BLaER1 treated with 17β-estradiol and CSF1 and Interleukin-3, amounts not matched to agents 10 nM and 100 nM (cell line): ENCODE results near the gene UGT2A3.

Source experiments
- H3K27ac ChIP-seq, 11 experiments: shearing (Covaris generic); formaldehyde crosslinking; 2 replicates each; pipeline ENCODE4 v1.8.1; 2022
- H3K27me3 ChIP-seq, 11 experiments: shearing (Covaris generic); formaldehyde crosslinking; 2 replicates each; pipeline ENCODE4 v1.8.1; 2022
- H3K36me3 ChIP-seq, 11 experiments: shearing (Covaris generic); formaldehyde crosslinking; 2 replicates each; pipeline ENCODE4 v1.8.1; 2022
- H3K4me1 ChIP-seq, 10 experiments: shearing (Covaris generic); formaldehyde crosslinking; 2 replicates each; pipeline ENCODE4 v1.8.1; 2022
- H3K4me2 ChIP-seq, 11 experiments: shearing (Covaris generic); formaldehyde crosslinking; 2 replicates each; pipeline ENCODE4 v1.8.1; 2022
- H3K4me3 ChIP-seq, 10 experiments: shearing (Covaris generic); formaldehyde crosslinking; 2 replicates each; pipeline ENCODE4 v1.8.1; 2022
- H3K9ac ChIP-seq, 11 experiments: shearing (Covaris generic); formaldehyde crosslinking; 2 replicates each; pipeline ENCODE4 v1.8.1; 2022
- H3K9me3 ChIP-seq, 11 experiments: shearing (Covaris generic); formaldehyde crosslinking; replicated peaks in 1 of 11; 2 replicates each; pipeline ENCODE4 v1.8.1; 2022
- H4K20me1 ChIP-seq, 11 experiments: shearing (Covaris generic); formaldehyde crosslinking; 2 replicates each; pipeline ENCODE4 v1.8.1; 2022
- Cebpa-rat ChIP-seq, 11 experiments: shearing (Covaris generic); IDR thresholded peaks; 2 replicates each; pipeline ENCODE4 v1.8.1; 2022

The UGT2A3 gene

DNA sequence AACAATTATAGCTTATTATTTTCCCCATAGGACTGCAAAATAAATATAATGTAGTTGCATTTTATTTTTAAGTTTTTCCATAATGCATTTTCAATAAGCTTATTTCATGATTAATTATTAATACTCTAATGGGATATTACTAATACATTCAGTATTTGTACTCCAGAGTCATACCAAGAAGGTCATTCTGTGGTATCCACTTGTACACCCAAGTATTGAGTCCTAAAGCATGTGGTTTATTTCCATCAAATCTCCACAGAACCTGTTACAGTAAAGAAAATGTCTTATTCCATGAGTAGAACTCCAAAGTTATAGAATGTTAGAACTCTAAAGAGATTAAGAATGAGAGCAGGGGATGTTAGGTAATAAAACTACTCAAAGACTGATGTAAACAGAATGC is 30.6 kb downstream of the UGT2A3 start:
- Histone ChIP-seq H3K27ac (no peak overlapping the region), H3K4me3 (no peak overlapping the region), H3K36me3 (no peaks in the 10 kb centered on the region), H4K20me1 (no peaks in the 10 kb centered on the region), H3K4me1 (no peaks in the 10 kb centered on the region), H3K27me3 (no peaks in the 10 kb centered on the region), H3K9ac (no peak overlapping the region), H3K9me3 (peaks cover 0 to 7% (median 0%) of the 10 kb centered on the region in 11 experiments; a peak in 1 of 22 replicates), H3K4me2 (no peak overlapping the region)
- no peak for TF ChIP-seq Cebpa-rat (IDR thresholded peaks at IDR 0.05)

DNA sequence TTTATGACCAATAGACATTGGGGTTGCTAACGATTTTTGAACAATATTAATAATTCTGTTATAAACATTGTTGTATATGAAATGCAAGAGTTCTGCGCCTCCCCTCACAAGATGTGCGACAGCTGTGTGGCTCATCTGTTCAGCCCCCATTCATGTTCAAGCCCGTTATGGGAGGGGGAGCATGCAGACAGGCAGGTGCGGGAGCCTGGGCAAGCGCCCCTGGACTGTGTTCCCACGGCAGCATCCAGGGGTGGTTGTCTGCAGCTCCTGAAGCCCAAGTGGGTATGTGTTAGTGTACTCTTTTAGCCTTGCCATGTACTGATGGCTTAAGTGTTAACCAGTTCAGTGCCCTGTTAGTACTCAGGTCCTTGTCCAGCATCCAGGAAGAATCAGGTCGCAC is 34.6 kb downstream of the UGT2A3 start:
- H3K9ac ChIP-seq: no peak overlapping the region
- H3K4me3 ChIP-seq: no peak overlapping the region
- no peaks in the 10 kb centered on the region for H3K4me1 ChIP-seq
- no peak for TF ChIP-seq Cebpa-rat (IDR thresholded peaks at IDR 0.05)
- no peak overlapping the region for H3K4me2 ChIP-seq
- H3K27me3 ChIP-seq: no peaks in the 10 kb centered on the region
- H3K36me3 ChIP-seq: no peaks in the 10 kb centered on the region
- no peak overlapping the region for H3K27ac ChIP-seq
- H3K9me3 ChIP-seq: peaks cover 0 to 2% (median 0%) of the 10 kb centered on the region in 11 experiments; a peak in 1 of 22 replicates
- no peaks in the 10 kb centered on the region for H4K20me1 ChIP-seq

DNA sequence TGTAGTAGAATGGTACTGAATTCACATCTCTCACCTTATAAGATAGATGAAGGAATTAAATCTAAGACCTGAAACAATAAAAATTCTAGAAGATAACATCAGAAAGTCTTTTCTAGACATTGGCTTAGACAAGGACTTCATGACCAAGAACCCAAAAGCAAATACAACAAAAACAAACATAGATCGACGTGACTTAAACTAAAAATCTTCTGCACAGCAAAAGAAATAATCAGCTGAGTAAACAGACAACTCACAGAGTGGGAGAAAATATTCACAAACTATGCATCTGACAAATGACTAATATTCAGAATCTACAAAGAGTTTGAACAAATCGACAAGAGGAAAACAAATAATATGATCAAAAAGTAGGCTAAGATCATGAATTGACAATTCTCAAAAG is 38.8 kb downstream of the UGT2A3 start:
- H3K4me3 ChIP-seq: no peak overlapping the region
- no peaks in the 10 kb centered on the region for H3K4me1 ChIP-seq
- no peaks in the 10 kb centered on the region for H3K27me3 ChIP-seq
- no peaks in the 10 kb centered on the region for H4K20me1 ChIP-seq
- no peak for TF ChIP-seq Cebpa-rat (IDR thresholded peaks at IDR 0.05)
- H3K27ac ChIP-seq: no peak overlapping the region
- no peak overlapping the region for H3K4me2 ChIP-seq
- no peaks in the 10 kb centered on the region for H3K36me3 ChIP-seq
- H3K9ac ChIP-seq: no peak overlapping the region
- H3K9me3 ChIP-seq: no peaks in the 10 kb centered on the region

DNA sequence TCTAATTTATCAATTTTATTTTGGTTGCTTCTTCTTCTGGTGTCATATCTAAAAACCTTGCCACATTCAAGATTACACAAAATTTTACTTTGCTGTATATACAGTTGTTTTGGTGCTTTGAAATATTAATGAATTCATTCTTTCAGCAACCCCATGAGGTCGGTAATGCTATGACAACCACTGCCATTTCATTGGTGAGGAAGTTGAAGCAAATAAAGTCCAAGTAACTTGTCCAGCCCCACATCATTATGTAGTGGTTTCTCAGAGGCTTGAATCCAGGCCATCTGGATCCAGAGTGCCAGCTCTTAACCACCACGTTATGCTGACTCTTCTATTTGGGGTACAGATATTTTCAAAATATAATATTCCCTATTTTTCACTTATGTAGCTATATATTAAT is 42.2 kb downstream of the UGT2A3 start:
- Histone ChIP-seq H3K9ac (no peak overlapping the region), H3K9me3 (no peaks in the 10 kb centered on the region), H3K4me3 (no peak overlapping the region), H3K27me3 (no peaks in the 10 kb centered on the region), H3K36me3 (no peaks in the 10 kb centered on the region), H3K4me1 (peaks cover 0 to 13% (median 8%) of the 10 kb centered on the region in 10 experiments; a peak in 14 of 20 replicates), H3K4me2 (no peak overlapping the region), H3K27ac (no peak overlapping the region), H4K20me1 (no peaks in the 10 kb centered on the region)
- no peak for TF ChIP-seq Cebpa-rat (IDR thresholded peaks at IDR 0.05)

DNA sequence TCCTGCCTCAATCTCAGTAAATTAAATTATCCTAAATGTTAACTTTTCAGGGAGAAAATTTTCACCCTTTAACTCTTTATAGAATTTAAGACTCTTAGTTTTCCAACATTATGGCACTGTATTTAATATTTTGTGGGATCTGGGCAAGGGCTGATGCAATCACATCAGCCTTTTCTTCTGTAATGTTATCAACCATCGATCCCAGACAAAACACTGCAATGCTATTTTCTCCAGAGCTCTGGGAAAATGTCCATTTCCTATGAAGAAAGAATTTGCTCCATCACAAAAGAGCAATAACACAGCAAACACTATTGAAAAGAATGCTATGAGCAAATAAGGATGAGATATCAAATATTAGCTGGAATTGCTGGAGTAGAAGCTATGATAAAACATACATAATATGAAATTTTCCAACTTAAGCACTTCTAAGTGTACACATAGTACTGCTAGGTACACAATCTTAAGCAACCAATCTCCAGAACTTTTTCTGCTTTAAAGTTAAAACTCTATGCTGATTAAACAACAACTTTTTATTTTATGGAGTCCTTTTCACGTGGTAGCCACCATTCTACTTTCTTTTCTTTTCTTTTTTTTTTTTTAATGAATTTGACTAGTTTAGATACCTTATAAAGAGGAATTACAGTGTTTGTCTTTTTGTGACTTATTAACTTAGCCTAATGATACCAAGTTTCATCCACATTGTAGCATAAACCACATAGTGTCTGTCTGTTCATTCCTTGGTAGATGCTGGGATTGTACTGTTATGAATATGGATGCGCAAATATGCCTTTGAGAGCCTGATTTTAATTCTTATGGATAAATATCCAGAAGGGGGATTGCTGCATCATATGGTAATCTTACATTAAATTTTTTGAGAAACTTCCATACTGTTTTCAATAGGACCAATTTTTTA is 43.6 kb downstream of the UGT2A3 start:
- TF ChIP-seq Cebpa-rat (IDR thresholded peaks at IDR 0.05): no peak
- Histone ChIP-seq H3K9ac (no peak overlapping the region), H3K36me3 (no peaks in the 10 kb centered on the region), H3K27ac (no peak overlapping the region), H3K4me3 (no peak overlapping the region), H3K4me1 (peaks cover 0 to 13% (median 8%) of the 10 kb centered on the region in 10 experiments; a peak in 14 of 20 replicates), H3K9me3 (no peaks in the 10 kb centered on the region), H4K20me1 (no peaks in the 10 kb centered on the region), H3K27me3 (no peaks in the 10 kb centered on the region), H3K4me2 (no peak overlapping the region)

DNA sequence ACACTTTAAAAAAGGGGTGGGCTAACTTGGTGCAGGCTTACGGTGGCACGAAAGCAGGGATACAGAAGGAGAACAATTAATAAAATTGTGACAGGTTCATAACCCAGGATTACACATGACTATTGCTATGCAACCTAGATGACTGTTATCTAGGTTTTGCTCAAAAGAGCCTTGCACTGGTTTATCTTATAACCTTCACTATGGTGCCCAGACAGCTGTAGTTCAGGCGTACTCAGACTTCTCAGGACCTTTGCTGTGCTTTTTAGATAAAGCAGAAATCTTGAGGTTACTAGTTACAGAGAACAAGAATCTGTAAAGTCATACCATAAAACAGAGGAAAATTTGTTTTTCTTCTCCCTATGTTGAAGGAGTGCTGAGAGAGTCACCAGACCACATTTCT is 44.4 kb downstream of the UGT2A3 start:
- no peaks in the 10 kb centered on the region for H3K27me3 ChIP-seq
- no peak overlapping the region for H3K27ac ChIP-seq
- no peaks in the 10 kb centered on the region for H4K20me1 ChIP-seq
- H3K4me3 ChIP-seq: no peak overlapping the region
- no peaks in the 10 kb centered on the region for H3K9me3 ChIP-seq
- no peak overlapping the region for H3K9ac ChIP-seq
- no peaks in the 10 kb centered on the region for H3K36me3 ChIP-seq
- no peak overlapping the region for H3K4me2 ChIP-seq
- no peak for TF ChIP-seq Cebpa-rat (IDR thresholded peaks at IDR 0.05)
- H3K4me1 ChIP-seq: peaks cover 0 to 13% (median 8%) of the 10 kb centered on the region in 10 experiments; a peak in 14 of 20 replicates

DNA sequence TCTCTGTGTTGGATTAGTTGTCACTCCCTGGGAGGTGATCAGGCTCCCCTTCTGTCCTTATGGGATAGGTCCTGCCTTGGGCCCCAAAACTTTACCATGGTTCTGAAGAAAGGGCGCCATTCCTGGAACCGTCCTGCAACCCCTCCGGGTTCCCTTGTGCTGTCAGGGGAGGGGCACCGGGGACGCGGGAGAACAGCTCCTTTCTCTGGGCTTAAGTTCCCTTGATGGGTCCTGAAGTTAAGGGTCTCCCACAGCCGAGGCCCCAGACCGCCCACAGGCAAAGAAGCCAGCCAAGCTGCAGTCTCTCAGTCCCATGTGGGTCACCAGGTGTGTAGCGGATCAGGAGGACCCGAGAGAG is 44.8 kb downstream of the UGT2A3 start:
- H3K27ac ChIP-seq: no peak overlapping the region
- no peak overlapping the region for H3K4me3 ChIP-seq
- no peaks in the 10 kb centered on the region for H4K20me1 ChIP-seq
- H3K9ac ChIP-seq: no peak overlapping the region
- H3K27me3 ChIP-seq: no peaks in the 10 kb centered on the region
- no peak overlapping the region for H3K4me2 ChIP-seq
- TF ChIP-seq Cebpa-rat (IDR thresholded peaks at IDR 0.05): no peak
- H3K9me3 ChIP-seq: no peaks in the 10 kb centered on the region
- H3K36me3 ChIP-seq: no peaks in the 10 kb centered on the region
- H3K4me1 ChIP-seq: peaks cover 0 to 13% (median 8%) of the 10 kb centered on the region in 10 experiments; a peak in 14 of 20 replicates

DNA sequence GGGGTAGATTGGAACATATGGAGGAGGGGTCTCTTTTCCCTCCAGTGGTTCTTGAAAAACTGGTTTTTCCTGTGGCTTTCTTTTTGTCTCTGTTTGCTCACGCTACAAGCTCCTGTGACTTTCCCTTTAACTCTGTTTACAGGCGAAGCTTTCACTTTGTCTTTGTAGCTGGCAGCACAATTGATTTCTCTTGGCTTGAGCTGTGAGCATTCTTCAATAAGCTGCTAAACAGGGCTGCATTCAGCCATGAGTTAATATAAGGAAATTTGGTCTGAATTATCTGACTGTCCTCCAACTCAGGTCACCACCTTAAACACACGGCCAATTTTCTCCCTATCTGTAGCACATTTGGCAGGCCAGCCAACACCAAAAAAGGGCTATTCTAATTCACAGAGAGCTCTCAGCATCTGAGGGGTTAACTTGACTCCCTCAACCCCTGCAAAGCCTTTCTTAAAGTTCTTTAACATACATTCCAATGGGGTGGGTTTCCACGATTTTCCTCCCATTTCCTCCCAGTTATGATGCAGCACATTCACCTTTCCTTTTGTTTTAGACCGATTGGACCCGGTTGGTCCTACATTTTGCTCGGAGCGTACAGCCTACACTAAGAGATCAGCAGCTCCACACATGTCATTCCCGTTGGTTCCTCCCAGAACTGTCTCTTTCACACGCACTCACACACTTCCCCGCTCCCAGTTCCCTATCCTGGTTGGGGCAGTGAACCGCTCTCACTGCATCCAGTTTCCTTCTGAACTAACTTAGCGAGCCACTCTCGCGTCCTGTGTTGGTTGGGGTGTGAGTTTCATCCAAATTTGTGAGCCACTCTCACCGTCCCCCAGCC is 45.4 kb downstream of the UGT2A3 start:
- no peak overlapping the region for H3K9ac ChIP-seq
- H3K27me3 ChIP-seq: no peaks in the 10 kb centered on the region
- H3K4me1 ChIP-seq: peaks cover 0 to 13% (median 8%) of the 10 kb centered on the region in 10 experiments; a peak in 14 of 20 replicates
- no peak for TF ChIP-seq Cebpa-rat (IDR thresholded peaks at IDR 0.05)
- H3K36me3 ChIP-seq: no peaks in the 10 kb centered on the region
- H3K4me2 ChIP-seq: peak overlapping the region in 10 of 11 experiments; percentile 3 to 33 (median 12); a peak in 13 of 22 replicates
- no peak overlapping the region for H3K4me3 ChIP-seq
- H4K20me1 ChIP-seq: no peaks in the 10 kb centered on the region
- H3K27ac ChIP-seq: peak overlapping the region in 1 of 11 experiments; percentile 6; a peak in 1 of 22 replicates
- no peaks in the 10 kb centered on the region for H3K9me3 ChIP-seq

DNA sequence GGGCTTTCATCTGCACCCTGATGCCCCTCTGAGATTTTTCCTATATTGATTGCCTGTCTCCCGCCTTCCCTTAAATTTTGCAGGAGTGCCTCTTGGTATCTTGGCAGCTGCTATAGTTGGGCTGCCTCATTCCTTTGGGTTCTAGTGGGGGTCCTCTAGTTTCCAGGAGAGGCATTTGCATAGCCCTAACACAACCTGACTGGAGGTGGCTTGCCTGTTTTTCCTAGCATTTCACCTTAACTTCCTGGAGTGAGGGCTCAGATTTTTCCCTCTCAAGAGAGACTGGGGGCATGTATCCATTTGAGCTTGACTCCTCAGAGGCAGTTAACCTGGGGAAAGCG is 46.0 kb downstream of the UGT2A3 start:
- TF ChIP-seq Cebpa-rat (IDR thresholded peaks at IDR 0.05): no peak
- Histone ChIP-seq H3K4me3 (no peak overlapping the region), H3K27ac (peak overlapping the region in 1 of 11 experiments; percentile 6; a peak in 1 of 22 replicates), H3K27me3 (no peaks in the 10 kb centered on the region), H3K36me3 (no peaks in the 10 kb centered on the region), H3K4me2 (peak overlapping the region in 10 of 11 experiments; percentile 3 to 33 (median 12); a peak in 13 of 22 replicates), H4K20me1 (no peaks in the 10 kb centered on the region), H3K9ac (no peak overlapping the region), H3K4me1 (peaks cover 0 to 13% (median 8%) of the 10 kb centered on the region in 10 experiments; a peak in 14 of 20 replicates), H3K9me3 (no peaks in the 10 kb centered on the region)
